Hepatocyte (in vitro differentiated cells): ENCODE data around the gene CACNA2D1.

Source experiments
- CTCF ChIP-seq: fragments of 200-600 bp; sonication (generic); IDR thresholded peaks from 2 replicates; pipeline ENCODE4 v1.5.1; 2016; ENCODE audit warnings: antibody characterized with exemption, mild to moderate bottlenecking; ENCODE audit not compliant: poor library complexity
- EZH2 ChIP-seq: fragments of 200-600 bp; sonication (generic); IDR thresholded peaks from 2 replicates; pipeline ENCODE4 v1.6.1; 2016; ENCODE audit warnings: antibody characterized with exemption, mild to moderate bottlenecking, borderline replicate concordance

- TF ChIP-seq CTCF (no peak), EZH2 (no peak)
These were observed 270.1 kb downstream of the CACNA2D1 start for GRCh38 chr7:82173400-82174021.
